C4-2B (cell line): ENCODE data around the gene TIMM17A.
A peak's percentile ranks its signal among the peaks of the same experiment; 100 is the strongest.

Source experiments
- H3K27ac ChIP-seq: fragments of 450-650 bp; 2 replicates; pipeline ENCODE4 v1.5.1; 2017
- CTCF ChIP-seq: fragments of 450-650 bp; conservative IDR thresholded peaks from 2 replicates; pipeline ENCODE4 v1.5.1; 2017; ENCODE audit warnings: mild to moderate bottlenecking
- ZFX ChIP-seq: fragments of 450-650 bp; IDR thresholded peaks from 2 replicates; pipeline ENCODE4 v1.6.1; 2017

The TIMM17A gene

GRCh38 chr1:201955009-201955728 is at the start of gene TIMM17A:
Gene TIMM17A, plus strand, starts transcription at chr1:201955503. Its CDS starts 24 bp downstream, at chr1:201955527.
- H3K27ac ChIP-seq = peak within 1 kb of the TSS; percentile 96
- TF ChIP-seq ZFX (no peak), CTCF (no peak)

DNA sequence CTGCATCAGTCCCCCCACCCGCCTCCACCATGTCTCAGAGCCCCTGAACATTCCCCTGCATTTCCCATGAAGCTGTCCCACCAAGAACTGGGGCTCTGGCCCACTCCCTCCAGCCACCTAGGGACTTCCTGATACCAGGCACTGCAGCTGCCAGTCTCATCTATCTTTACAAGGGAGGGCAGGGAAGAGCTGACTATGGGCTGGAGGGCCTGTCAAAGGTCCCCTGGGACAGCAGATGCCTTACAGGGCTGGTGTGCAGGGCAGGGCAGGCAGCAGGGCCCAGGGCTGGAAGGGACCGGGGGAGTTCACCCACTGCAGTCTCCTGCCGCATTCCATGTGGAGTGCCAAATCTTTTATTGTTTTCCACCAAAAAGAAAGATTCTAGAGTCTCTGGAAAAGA is 49.0 kb upstream of the TIMM17A start:
- TF ChIP-seq ZFX (no peak), CTCF (no peak)
- no peak overlapping the region for H3K27ac ChIP-seq

DNA sequence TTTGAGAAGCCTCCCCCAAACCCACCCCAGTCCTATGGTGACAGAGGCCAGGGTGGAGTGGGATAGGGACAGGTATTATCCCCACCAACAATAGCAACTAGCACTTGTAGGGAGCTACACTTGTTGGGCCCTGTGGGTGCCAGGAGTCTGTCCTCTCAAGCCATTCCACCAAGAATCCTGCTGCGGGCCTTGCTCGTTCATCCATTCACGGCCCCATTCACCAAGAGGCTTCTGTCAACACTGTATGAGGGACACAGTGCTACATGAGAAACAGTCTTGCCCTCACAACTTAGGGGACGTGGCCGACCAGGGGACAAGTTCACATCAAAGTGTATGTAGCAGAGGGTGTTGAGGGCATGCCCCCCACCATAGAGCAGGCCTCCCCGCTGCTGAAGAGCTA is 47.7 kb upstream of the TIMM17A start:
- H3K27ac ChIP-seq = no peak overlapping the region
- TF ChIP-seq CTCF (no peak), ZFX (no peak)

- TF ChIP-seq CTCF (no peak), ZFX (no peak)
- no peak overlapping the region for H3K27ac ChIP-seq
Measured at GRCh38 chr1:201911826-201912571, 43.3 kb upstream of the TIMM17A start.

GRCh38 chr1:201912832-201913231 is 42.5 kb upstream of the TIMM17A start:
- no peak for TF ChIP-seq CTCF
- TF ChIP-seq ZFX = no peak
- no peak overlapping the region for H3K27ac ChIP-seq

GRCh38 chr1:201914456-201915235 is 40.7 kb upstream of the TIMM17A start:
- H3K27ac ChIP-seq = no peak overlapping the region
- TF ChIP-seq ZFX (no peak), CTCF (no peak)
